22Rv1 (cell line): ENCODE results near the gene LRMDA.

Experiments used
- H3K27ac ChIP-seq: fragments of 450-650 bp; 2 replicates; pipeline ENCODE4 v1.5.1; 2017
- CTCF ChIP-seq: fragments of 450-650 bp; IDR thresholded peaks from 2 replicates; pipeline ENCODE4 v1.5.1; 2017; ENCODE audit warnings: mild to moderate bottlenecking
- ZFX ChIP-seq: fragments of 450-650 bp; IDR thresholded peaks from 2 replicates; pipeline ENCODE4 v1.6.1; 2017; ENCODE audit warnings: antibody characterized with exemption, borderline replicate concordance

The LRMDA gene

GRCh38 chr10:75606203-75606779 is 174.9 kb downstream of the LRMDA start:
- TF ChIP-seq CTCF (no peak), ZFX (no peak)

GRCh38 chr10:75607576-75607975 is 176.2 kb downstream of the LRMDA start:
- H3K27ac ChIP-seq = no peak overlapping the region
- TF ChIP-seq CTCF (no peak), ZFX (no peak)

More at GRCh38 chr10:75606203-75606779, 174.9 kb downstream of the LRMDA start:
- H3K27ac ChIP-seq = no peak overlapping the region

- TF ChIP-seq CTCF = no peak
- H3K27ac ChIP-seq = no peak overlapping the region
These were observed 178.8 kb downstream of the LRMDA start for GRCh38 chr10:75610183-75610582.

DNA sequence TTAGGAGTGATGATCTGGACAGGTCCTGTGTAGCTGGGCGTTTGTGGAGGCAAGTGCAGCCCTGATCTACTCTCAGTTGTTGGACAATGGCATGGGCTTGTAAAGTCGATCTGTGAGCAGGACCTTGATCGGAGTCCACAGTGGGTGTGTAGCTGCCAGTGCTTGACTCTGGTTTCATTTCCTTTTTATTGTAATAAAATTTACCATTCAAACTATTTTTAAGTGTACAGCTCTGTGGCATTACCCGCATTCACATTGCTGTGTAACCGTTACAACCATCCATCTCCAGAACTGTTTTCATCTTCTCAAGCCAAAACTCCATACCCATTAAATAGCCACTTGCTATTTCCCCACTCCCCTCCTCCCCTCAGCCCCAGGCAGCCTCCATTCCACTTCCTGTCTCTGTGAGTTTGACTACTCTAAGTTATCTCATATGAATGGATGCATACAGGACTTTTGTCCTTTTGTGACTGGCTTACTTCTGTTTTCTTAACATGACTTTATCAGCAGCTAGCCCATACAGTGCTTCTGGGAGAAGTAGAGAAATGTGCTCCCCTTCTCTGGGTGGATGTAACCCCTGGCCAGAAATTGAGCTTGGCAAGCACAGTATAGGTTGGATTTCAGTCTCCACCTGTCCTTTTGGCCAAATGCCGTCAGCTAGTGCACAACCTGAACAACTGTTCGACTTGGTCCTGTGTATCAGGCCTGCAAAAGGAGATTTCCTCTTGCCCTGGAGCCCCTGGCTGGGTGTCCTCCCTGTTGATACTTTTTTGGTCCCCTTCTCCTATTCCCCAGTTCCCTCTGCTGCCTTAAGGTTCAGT is 180.0 kb downstream of the LRMDA start:
- no peak for TF ChIP-seq ZFX
- TF ChIP-seq CTCF = no peak
- H3K27ac ChIP-seq = no peak overlapping the region

- no peak overlapping the region for H3K27ac ChIP-seq
- TF ChIP-seq CTCF (no peak), ZFX (no peak)
These were observed 180.6 kb downstream of the LRMDA start for GRCh38 chr10:75611993-75612372.

GRCh38 chr10:75612904-75613684 is 181.7 kb downstream of the LRMDA start:
- no peak overlapping the region for H3K27ac ChIP-seq
- TF ChIP-seq CTCF (no peak), ZFX (no peak)
